NCI-H2081 (cell line): ENCODE measurements around the gene UBXN4.
"Not testable (repeated sequence)": the region's sequence is repeated elsewhere in the genome, so short reads cannot be mapped to it uniquely, and the experiment has no call there.

ENCODE experiments used
- DNase-seq, 2 experiments: peaks; one replicate each; lab custom pipeline; 2025; lab: John Stamatoyannopoulos, UW

Gene UBXN4

DNA sequence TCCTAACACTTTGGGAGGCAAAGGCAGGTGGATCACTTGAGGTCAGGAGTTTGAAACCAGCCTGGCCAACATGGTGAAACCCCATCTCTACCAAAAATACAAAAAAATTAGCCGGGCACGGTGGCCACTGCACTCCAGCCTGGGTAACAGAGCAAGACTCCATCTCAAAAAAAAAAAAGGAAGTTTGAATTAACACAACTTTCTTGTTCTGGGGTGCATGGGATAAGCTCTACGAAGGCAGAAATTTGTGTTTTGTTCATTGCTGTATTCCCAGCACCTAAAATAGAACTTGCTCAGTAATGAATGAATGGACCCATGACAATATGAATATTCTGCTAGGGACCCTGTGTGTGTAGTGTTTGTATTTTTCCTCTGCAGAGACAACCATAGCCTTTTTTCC, 66.2 kb downstream of the UBXN4 start:
- DNase-seq = not testable (repeated sequence)

DNA sequence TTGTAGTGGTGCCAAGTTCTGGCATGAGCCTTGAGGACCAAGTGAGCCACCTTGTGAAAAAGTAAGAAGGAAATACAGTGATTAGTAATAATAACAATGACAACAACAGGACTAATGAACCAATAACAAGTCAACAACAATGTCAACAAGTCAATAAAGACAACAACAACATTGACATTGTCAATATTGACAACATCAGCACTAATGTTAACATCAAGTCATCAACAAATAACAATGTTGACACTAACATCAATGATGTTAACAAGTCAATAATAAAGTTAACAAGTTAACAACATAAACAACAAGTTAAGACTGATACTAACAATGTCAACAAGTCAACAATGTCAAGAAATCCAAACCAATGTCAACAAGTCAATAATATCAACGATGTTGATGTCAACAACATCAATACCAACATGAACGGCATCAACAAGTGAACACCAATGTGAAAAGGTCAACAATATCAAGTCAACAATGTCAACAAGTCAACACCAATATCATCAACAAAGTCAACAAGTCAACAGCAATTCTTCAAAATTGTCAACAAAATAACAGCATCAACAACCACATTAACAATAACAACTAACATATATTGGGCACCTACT, 71.4 kb downstream of the UBXN4 start:
- no peak for DNase-seq

DNA sequence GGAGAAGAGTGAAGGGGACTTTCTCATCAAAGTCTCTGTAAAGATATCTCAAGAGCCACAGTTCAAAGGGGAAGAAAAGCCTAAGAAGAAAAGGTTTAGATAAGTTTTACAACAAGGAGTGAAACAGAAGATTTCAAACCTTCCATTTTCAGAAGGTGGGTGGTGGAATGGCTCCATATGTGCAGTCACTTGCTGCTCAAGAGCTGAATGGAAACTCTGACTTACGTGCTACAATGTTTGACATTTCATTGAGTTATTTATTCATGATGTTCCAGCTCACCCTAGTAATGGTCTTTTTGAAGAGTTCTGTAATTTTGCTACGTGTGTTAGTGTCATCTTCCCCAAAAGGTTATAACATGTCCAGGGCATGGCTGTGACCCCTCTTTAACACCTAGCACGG, 73.6 kb downstream of the UBXN4 start:
- no peak for DNase-seq

DNA sequence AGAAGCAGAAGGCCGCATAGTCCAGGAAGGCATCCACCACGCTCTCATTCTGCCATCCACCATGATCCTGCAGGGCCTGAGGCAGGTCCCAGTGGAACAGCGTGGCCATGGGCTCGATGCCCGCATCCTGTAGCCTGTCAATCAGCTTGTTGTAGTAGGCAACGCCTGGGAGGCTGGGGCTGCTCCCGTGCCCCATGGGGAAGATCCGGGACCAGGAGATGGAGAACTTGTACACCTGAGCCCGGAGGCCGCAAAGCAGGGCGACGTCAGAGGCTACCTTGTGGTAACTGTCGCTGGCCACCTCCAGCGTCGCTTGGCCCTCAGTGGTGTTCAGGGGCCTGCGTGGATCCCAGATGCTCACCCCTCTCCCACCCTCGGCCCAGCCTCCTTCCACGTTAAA, 75.8 kb downstream of the UBXN4 start:
- no peak for DNase-seq

DNA sequence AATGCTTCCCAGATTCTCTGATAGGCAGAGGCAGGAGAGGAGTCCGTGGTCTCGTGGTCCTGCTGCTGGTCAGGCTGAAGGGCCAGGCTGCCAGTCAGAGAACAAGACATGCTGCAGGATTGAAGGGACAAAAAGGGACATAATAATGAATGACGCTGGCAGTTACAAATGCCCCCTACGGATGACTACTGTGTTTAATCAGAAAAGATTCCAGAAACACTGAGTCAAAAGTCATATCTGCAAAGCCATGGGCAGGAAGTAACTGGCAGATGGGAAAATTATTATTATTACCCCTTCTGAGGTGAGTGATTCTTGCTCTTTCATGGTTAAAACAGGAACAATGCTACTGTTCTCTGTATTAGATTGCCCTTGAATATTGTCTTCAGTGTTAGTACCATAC, 76.3 kb downstream of the UBXN4 start:
- no peak for DNase-seq

DNA sequence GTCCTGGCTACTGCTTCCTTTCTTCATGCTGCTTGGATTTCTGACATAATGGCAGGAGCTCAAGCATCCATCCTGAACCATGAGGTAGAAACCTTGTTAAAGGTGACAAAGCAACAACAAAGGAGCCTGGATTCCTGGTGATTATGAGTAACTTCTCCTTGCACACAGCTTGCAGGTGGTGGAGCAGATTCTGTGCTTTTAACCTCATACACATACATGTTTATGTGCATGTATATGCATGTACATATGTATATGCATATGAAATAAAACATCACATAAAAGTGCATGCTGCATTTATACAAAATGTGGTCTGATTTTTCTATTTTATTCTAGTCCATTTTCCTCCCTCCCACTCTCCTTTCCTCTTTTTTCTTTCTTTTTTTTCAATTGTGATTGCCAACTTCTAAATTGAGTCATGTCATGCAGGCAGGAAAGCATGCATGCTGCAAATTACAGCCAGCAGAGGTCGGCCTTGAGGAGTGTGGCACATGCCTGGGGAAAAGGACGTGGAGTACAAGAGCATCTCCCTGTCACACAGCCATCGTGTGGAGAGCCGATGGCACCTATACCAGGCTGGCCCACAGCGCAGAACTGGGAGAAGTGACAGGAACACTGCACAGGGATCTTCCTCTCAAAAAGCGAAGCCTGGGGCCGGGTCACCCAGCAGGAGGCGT, 77.4 kb downstream of the UBXN4 start:
- no peak for DNase-seq

DNA sequence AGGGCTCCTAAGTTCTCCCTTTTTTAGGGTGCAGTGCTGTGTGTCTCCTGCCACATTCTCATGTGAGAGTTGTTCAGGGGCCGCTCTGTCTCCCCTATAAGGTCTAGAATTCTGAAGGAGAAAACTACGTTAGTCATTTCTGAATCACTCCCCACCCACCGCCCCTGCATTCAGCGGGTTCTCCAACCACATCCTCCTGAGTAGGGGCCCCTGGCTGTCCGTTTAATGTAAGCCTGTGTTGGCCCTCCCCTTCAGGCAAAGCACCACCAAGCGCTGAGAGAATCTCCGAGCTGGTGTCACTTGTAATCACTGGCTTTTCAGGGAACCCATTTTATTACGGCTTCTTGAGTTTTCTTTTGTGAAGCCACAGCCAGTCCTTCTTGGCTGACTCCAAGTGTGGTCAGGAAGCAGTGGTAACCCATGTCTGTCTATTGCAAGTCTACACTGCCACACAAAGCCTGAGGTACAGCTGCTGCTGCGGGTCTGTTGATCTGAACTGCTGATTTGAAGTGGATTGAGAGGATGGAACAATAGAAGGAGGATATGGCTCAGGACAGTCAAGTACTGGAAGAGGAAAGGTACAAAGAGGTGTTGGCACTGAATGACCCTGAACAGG, 78.5 kb downstream of the UBXN4 start:
- DNase-seq = no peak

DNA sequence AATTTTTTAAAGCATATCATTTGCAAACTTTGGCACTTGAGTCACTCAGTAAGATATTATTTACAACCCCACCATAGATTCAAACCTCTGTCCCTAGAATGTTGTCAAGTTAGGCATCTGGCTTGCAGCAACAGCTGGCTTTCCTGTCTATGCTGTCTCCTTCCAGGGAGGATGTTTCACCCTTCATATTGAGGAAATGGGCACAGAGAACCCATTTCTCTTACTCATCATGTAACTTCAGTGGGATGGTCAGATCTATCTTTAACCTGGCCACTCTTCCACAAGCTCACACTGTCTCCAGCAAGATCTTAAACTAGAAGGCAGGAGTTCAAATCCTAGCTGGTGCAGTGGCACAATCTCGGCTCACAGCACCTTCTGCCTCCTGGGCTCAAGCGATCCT, 79.5 kb downstream of the UBXN4 start:
- DNase-seq = no peak

DNA sequence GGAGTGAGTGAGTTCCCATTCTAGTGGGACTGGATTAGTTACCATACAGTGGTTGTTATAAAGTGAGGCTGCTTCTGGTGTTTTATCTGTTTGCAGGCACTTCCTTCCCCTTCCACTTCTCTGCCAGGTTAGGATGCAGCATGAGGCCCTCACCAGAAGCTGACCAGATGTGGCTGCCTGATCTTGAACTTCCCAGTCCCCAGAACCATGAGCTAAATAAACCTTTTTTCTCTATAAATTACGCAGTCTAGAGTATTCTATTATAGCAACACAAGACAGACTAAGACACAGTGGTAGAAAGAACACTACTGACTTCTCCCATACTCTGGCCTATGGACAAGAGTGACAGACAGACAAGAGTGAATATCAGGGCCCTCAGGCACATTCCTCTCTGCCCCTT, 81.2 kb downstream of the UBXN4 start:
- no peak for DNase-seq

DNA sequence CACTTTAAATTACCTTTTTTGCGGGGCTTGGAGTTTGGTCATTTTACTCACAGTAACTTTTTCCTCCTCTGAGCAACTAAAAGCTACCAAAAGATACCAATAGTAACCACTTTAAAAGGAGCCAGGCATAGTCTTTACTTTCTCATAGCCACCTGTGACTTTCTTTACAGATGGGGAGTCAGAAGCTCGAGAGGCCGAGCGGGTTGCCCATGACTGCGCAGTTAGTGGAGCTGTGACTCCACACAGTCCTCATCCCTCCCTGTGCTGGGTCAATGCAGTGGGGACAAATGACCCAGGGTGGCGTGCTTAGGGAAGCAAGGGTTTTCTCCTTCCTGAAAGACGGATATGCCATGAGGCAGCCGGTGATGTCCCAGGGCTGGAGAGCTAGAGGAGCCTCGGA, 83.5 kb downstream of the UBXN4 start:
- DNase-seq = no peak

DNA sequence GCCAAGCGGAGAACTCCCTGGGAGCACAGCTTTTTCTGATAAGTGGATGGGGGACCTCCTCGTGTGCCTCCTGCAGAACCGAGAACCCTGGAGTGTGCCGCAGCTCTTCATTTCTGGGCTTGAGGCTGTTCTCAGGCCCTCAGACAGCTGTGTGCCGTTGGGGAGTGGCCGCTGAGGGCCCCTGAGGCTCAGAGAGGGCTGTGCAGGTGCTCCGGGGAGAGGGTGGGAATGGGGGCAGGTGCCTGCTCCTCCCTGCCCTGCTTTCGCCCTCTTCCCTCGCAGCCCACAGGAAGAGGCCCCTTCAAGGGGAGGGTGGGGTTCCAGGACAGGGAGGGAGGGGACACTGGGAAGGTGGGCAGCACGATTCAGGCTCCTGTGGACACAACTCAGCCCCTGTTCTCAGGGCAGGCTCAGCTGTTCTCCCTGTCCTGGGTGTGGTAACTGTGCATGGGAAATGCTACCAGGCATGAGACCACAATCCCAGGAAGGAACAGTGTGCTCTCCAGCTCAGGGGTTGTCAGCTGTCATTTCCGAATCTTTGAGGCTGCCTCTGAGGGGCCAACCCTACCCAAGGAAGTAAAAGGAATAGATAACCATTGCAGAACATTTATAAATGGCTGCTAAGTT, 84.0 kb downstream of the UBXN4 start:
- DNase-seq = no peak

DNA sequence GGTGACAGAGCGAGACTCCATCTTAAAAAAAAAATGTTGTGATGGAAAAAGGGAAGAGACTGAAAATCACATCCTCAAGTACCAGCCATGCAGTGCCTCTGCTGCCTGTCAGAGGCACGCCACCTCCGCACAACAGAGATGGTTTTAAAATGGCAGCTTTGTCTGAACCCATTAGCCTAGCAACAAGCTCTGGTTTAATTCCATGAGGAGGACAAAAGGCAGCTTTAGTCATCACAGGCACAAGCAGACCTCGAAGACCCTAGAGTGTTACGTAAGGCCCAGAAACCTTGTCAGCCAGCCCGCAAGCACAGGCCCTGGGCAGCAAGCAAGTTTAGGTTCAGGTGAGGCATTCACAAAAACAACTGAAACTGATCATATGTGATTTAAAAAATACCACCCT, 84.9 kb downstream of the UBXN4 start:
- DNase-seq = no peak

DNA sequence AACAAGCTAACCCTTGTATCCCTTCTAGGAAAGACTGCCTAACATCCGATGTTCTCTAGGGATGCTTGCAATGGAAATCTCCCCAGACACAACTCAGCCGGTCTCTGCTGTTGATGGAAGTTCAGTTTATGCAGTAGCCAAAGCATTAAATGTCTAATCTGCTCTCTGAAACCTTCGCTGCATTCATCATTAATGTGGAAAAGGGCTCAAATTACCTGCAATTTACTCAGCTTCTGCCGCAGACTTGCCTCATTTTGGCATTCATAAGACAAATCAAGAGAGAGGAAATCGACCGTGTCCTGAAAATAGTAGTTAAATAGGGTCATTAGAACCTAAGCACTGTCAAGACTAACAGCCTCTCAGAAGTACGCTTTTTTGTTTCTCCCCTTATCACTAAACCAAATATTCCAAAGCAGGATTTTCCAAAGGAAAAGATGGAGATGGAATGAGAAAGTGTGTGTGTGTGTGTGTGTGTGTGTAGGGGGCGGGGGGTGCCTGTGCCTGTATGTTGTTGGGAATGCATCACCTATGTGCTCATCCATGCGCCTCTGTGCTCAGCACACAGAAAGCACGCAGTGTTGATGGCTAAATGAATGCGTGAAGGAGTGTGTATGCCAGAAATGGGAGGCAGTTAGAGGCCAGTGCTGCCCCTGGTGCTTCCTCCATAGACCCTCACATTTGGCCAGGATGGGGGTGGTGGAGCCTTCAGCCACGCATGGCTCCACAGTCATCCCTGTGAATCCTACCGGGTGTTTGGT, 87.9 kb downstream of the UBXN4 start:
- peak; percentile 72 to 93 for DNase-seq

DNA sequence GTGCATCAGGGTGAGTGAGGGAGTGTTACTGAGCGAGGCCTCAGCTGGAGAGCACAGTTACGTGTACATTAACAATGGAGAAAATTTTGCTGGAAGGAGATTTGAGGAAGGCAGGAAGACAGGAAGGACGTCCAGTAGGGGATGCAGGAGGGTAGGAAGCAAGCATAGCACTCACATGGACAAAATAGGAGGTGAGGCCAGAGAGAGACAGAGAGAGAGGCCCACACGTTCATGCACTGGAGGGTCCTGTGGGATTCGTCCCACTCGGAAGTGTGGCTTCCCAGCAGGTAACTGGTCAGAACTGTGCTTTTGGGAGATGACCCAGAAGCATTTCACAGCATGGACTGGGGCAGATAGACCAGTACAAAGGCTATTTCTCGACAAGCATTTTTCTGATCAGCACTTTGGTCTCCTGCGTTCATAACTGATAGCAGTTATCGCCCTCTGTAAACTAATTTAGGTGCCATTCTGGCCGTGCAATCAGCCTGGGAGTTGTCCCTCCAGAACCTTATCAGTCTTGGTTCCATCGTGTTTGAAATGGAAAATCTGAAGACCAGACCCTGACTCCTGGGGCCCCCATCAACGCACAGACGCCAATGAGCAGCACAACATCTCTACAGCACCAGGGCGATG, 89.6 kb downstream of the UBXN4 start:
- DNase-seq = no peak

DNA sequence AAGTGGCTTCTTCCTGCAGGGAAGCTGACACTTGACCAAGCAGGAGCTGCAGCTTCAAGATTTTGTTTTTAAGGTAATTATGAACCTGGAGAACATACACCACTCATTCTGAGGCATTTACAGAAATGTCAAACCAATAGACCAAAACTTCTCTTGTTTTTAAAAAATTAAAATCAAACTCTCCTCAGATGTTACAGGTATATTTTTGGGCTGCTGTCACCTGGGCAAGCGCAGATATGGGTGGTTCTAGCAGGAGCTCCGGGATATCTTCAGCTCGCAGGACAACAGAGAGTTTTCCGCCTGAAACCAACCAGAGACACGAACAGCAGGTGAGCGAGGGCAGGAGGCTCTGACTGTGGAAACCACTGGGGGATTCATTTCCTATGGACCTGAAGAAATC, 91.2 kb downstream of the UBXN4 start:
- DNase-seq = no peak
